IMR-90 (cell line): ENCODE data around the gene AGAP1. TPM values are rescaled to one million over a fixed set of nuclear protein-coding genes. Genes with fewer than 3 reads are reported as not detected.

Experiments used
- ATAC-seq: fragments of 200-7000 bp; cut with Tn5 transposase; 2 replicates; pipeline ENCODE4 v1.9.1; 2020; ENCODE audit warnings: low read depth, mild to moderate bottlenecking, moderate library complexity
- BruUV-seq: library from RNA; stranded (reverse); fragments of 400-500 nt; replicated peaks from 2 replicates; lab custom pipeline; 2021; lab: Mats Ljungman, UMichigan
- CTCF ChIA-PET: fragments of 300-600 bp; formaldehyde crosslinking; extraction: SDS; loops from one replicate; lab custom pipeline; 2021; ENCODE audit warnings: antibody characterized with exemption; lab: Yijun Ruan, JAX
- POLR2A ChIA-PET: fragments of 300-600 bp; sonication (Branson Sonifier 250); formaldehyde crosslinking; loops from one replicate; lab custom pipeline; 2022; ENCODE audit warnings: antibody characterized with exemption; ENCODE audit not compliant: unreplicated experiment; lab: Charles Lee
- DNase-seq: peaks from one replicate; pipeline ENCODE4 v3.0.0; 2013
- H2AFZ ChIP-seq: replicated peaks from 2 replicates; pipeline ENCODE3; 2013; ENCODE audit warnings: low read length, mild to moderate bottlenecking; ENCODE audit not compliant: poor library complexity
- H2AK5ac ChIP-seq: 2 replicates; pipeline ENCODE4 v1.6.1; 2013; ENCODE audit warnings: low read depth, low read length, inconsistent platforms
- H2AK9ac ChIP-seq: replicated peaks from 2 replicates; pipeline ENCODE3; 2013; ENCODE audit warnings: mild to moderate bottlenecking, low read depth, low read length, moderate library complexity; ENCODE audit not compliant: poor library complexity
- H2BK120ac ChIP-seq: 2 replicates; pipeline ENCODE4 v1.6.1; 2013; ENCODE audit warnings: low read depth, low read length, inconsistent platforms
- H2BK15ac ChIP-seq: 3 replicates; pipeline ENCODE4 v1.6.1; 2013; ENCODE audit warnings: low read depth, low read length, inconsistent platforms
- H2BK20ac ChIP-seq: 2 replicates; pipeline ENCODE4 v1.6.1; 2013; ENCODE audit warnings: low read depth, mild to moderate bottlenecking, inconsistent platforms, low read length, moderate library complexity
- H2BK5ac ChIP-seq: 2 replicates; pipeline ENCODE4 v1.6.1; 2013; ENCODE audit warnings: mild to moderate bottlenecking, low read depth, low read length, inconsistent platforms; ENCODE audit not compliant: poor library complexity, severe bottlenecking
- H3K14ac ChIP-seq: replicated peaks from 2 replicates; pipeline ENCODE4 v1.6.1; 2013; ENCODE audit warnings: low read depth, low read length, inconsistent platforms
- H3K18ac ChIP-seq: 2 replicates; pipeline ENCODE4 v1.6.1; 2013; ENCODE audit warnings: low read depth, low read length, control low read depth
- H3K23ac ChIP-seq: 2 replicates; pipeline ENCODE4 v1.6.1; 2013; ENCODE audit warnings: low read depth, low read length, inconsistent platforms
- H3K27ac ChIP-seq: 2 replicates; pipeline ENCODE4 v1.5.1; 2013; ENCODE audit warnings: mild to moderate bottlenecking, control low read depth, low read length; ENCODE audit not compliant: insufficient read depth
- H3K27me3 ChIP-seq: 2 replicates; pipeline ENCODE4 v1.6.1; 2013; ENCODE audit warnings: low read length; ENCODE audit not compliant: control insufficient read depth, insufficient read depth
- H3K36me3 ChIP-seq: 2 replicates; pipeline ENCODE4 v1.6.1; 2013; ENCODE audit warnings: low read length, mixed read lengths; ENCODE audit not compliant: control insufficient read depth, insufficient read depth
- H3K4ac ChIP-seq: 2 replicates; pipeline ENCODE4 v1.6.1; 2013; ENCODE audit warnings: low read depth, low read length, inconsistent platforms
- H3K4me1 ChIP-seq: 2 replicates; pipeline ENCODE4 v1.6.1; 2013; ENCODE audit warnings: low read length, mixed read lengths; ENCODE audit not compliant: control insufficient read depth, insufficient read depth
- H3K4me2 ChIP-seq: 2 replicates; pipeline ENCODE4 v1.6.1; 2013; ENCODE audit warnings: low read depth, mild to moderate bottlenecking, control low read depth, low read length, moderate library complexity
- H3K4me3 ChIP-seq: 2 replicates; pipeline ENCODE4 v1.5.1; 2013; ENCODE audit warnings: low read depth, mild to moderate bottlenecking, control low read depth, low read length, moderate library complexity; ENCODE audit not compliant: insufficient read depth
- H3K56ac ChIP-seq: 2 replicates; pipeline ENCODE4 v1.6.1; 2013; ENCODE audit warnings: low read length, inconsistent platforms; ENCODE audit not compliant: insufficient read depth; ENCODE audit errors: extremely low read depth
- H3K79me1 ChIP-seq, 2 experiments: 2 replicates each; pipeline ENCODE4 v1.6.1; 2013; ENCODE audit warnings: low read length in 2 of 2, inconsistent platforms in 1 of 2, low read depth in 1 of 2
- H3K9ac ChIP-seq: 2 replicates; pipeline ENCODE4 v1.6.1; 2013; ENCODE audit warnings: low read depth, low read length, control low read depth
- H3K9me1 ChIP-seq: 2 replicates; pipeline ENCODE4 v1.6.1; 2013; ENCODE audit warnings: low read length, inconsistent platforms; ENCODE audit not compliant: insufficient read depth
- H3K9me3 ChIP-seq: 2 replicates; pipeline ENCODE4 v1.6.1; 2013; ENCODE audit warnings: low read length; ENCODE audit not compliant: control insufficient read depth, insufficient read depth
- H4K20me1 ChIP-seq: 2 replicates; pipeline ENCODE4 v1.6.1; 2013; ENCODE audit warnings: low read length, inconsistent platforms; ENCODE audit not compliant: insufficient read depth
- H4K5ac ChIP-seq: 2 replicates; pipeline ENCODE4 v1.6.1; 2013; ENCODE audit warnings: mild to moderate bottlenecking, low read depth, low read length, control low read depth
- H4K8ac ChIP-seq, 2 experiments: 2 replicates each; pipeline ENCODE4 v1.6.1; 2013; ENCODE audit warnings: low read depth in 2 of 2, low read length in 2 of 2, control low read depth in 1 of 2, inconsistent platforms in 1 of 2
- H4K91ac ChIP-seq: 2 replicates; pipeline ENCODE4 v1.6.1; 2013; ENCODE audit warnings: low read depth, low read length, inconsistent platforms; ENCODE audit not compliant: insufficient read depth
- BHLHE40 ChIP-seq: fragments of 150-350 bp; IDR thresholded peaks from 2 replicates; pipeline ENCODE4 v1.6.1; 2016; ENCODE audit warnings: mild to moderate bottlenecking, low read depth, low read length
- CEBPB ChIP-seq: IDR thresholded peaks from 2 replicates; pipeline ENCODE4 v1.6.1; 2012; ENCODE audit warnings: low read depth, low read length, improper control_type of control experiment
- CHD1 ChIP-seq: IDR thresholded peaks from 2 replicates; pipeline ENCODE4 v1.6.1; 2012; ENCODE audit warnings: low read depth, low read length, improper control_type of control experiment
- FOS ChIP-seq: fragments of 150-350 bp; IDR thresholded peaks from 2 replicates; pipeline ENCODE4 v1.6.1; 2016; ENCODE audit warnings: low read depth, low read length
- MAFK ChIP-seq: IDR thresholded peaks from 2 replicates; pipeline ENCODE4 v1.6.1; 2012; ENCODE audit warnings: low read depth, low read length, improper control_type of control experiment
- MAZ ChIP-seq: IDR thresholded peaks from 2 replicates; pipeline ENCODE4 v1.6.1; 2012; ENCODE audit warnings: low read depth, mild to moderate bottlenecking, low read length, improper control_type of control experiment, moderate library complexity, borderline replicate concordance
- NFE2L2 ChIP-seq: fragments of 150-350 bp; IDR thresholded peaks from 2 replicates; pipeline ENCODE4 v1.6.1; 2016; ENCODE audit warnings: low read depth, mild to moderate bottlenecking, low read length
- POLR2A ChIP-seq: IDR thresholded peaks from 2 replicates; pipeline ENCODE4 v1.6.1; 2012; ENCODE audit warnings: mild to moderate bottlenecking, low read depth, low read length
- RAD21 ChIP-seq: IDR thresholded peaks from 2 replicates; pipeline ENCODE4 v1.6.1; 2012; ENCODE audit warnings: low read length, improper control_type of control experiment
- RCOR1 ChIP-seq: IDR thresholded peaks from 2 replicates; pipeline ENCODE4 v1.6.1; 2012; ENCODE audit warnings: mild to moderate bottlenecking, low read length, improper control_type of control experiment; ENCODE audit not compliant: insufficient replicate concordance
- USF2 ChIP-seq: fragments of 150-350 bp; IDR thresholded peaks from 2 replicates; pipeline ENCODE4 v1.6.1; 2017; ENCODE audit warnings: mild to moderate bottlenecking, antibody characterized with exemption, low read length, low read depth
- WGBS, 2 experiments: methylation state at CpG; one replicate each; pipeline versions ENCODE4 v1.1.5 to v1.1.7; 2013; ENCODE audit warnings: missing lambda C conversion rate in 2 of 2; ENCODE audit not compliant: insufficient read length in 1 of 2; ENCODE audit errors: extremely low coverage in 2 of 2; 5-methylcytosine and 5-hydroxymethylcytosine counted together
- dilution Hi-C: fragments of 300-500 bp; cut with HindIII; formaldehyde crosslinking; loops from one replicate; pipeline ENCODE4 v1.14.3; 2018; ENCODE audit warnings: low sequenced_read_pairs; ENCODE audit not compliant: unreplicated experiment
- in situ Hi-C: fragments of 300-500 bp; cut with MboI; formaldehyde crosslinking; loops from 3 replicates; pipeline ENCODE4 v1.14.3; 2019; ENCODE audit warnings: low sequenced_read_pairs, inconsistent platforms, mixed read lengths
- intact Hi-C: fragments of 100-400 bp; cut with micrococcal nuclease; formaldehyde crosslinking; loops from 2 replicates; pipeline ENCODE4 v1.10.0; 2022
- polyA plus RNA-seq, 3 experiments: library from polyadenylated mRNA; depleted of rRNA; stranded (reverse); fragments of >200 nt; gene quantifications; 2 replicates each; pipeline ENCODE4 v1.2.3, GENCODE V29; 2012; ENCODE audit warnings: low replicate concordance in 1 of 3
- total RNA-seq: library from RNA; depleted of rRNA; stranded (reverse); fragments of >200 nt; gene quantifications from 2 replicates; pipeline ENCODE4 v1.2.3, GENCODE V29; 2012
- TF ChIP-seq, protein P1 (sequence below): conservative IDR thresholded peaks from 2 replicates; pipeline ENCODE4 v1.5.1; 2012; ENCODE audit warnings: mild to moderate bottlenecking, low read depth, low read length, improper control_type of control experiment
- TF ChIP-seq, protein P2 (sequence below): fragments of 150-350 bp; IDR thresholded peaks from 2 replicates; pipeline ENCODE4 v1.6.1; 2016; ENCODE audit warnings: low read depth, mild to moderate bottlenecking, low read length, moderate library complexity, borderline replicate concordance

AGAP1 gene
- total and polyA plus RNA-seq, 2 of the 4 experiments (the other 2 are of a cell fraction) = 15.1 to 16.4 TPM

GRCh38 chr2:235960716-235961640 lies 467.1 kb downstream of the AGAP1 start (continued):
- TF ChIP-seq MAZ = no peak

- no peak overlapping the region for H3K56ac ChIP-seq
- no peak overlapping the region for H3K18ac ChIP-seq
- H2AK9ac ChIP-seq = no peak overlapping the region
- no peak overlapping the region for H4K91ac ChIP-seq
- no peak overlapping the region for H3K4me2 ChIP-seq
- no TSS peak for BruUV-seq
- H3K23ac ChIP-seq = no peak overlapping the region
- ChIA-PET CTCF (no interaction called here), POLR2A (no interaction called here)
- H4K5ac ChIP-seq = no peak overlapping the region
- H3K4me1 ChIP-seq = no peaks in the 10 kb centered on the region
- H2BK15ac ChIP-seq = no peak overlapping the region
- H2AK5ac ChIP-seq = no peak overlapping the region
- no peak overlapping the region for H2BK20ac ChIP-seq
- H3K9ac ChIP-seq = no peak overlapping the region
- intact Hi-C loops (no loop called here), dilution Hi-C loops (no loop called here), in situ Hi-C loops (no loop called here)
- H3K36me3 ChIP-seq = no peaks in the 10 kb centered on the region; the same call in 1 of the 2 replicates
- H3K9me3 ChIP-seq = no peaks in the 10 kb centered on the region
- H2BK120ac ChIP-seq = no peak overlapping the region
- H3K79me1 ChIP-seq = no peaks in the 10 kb centered on the region
- no peak overlapping the region for H2AFZ ChIP-seq
- H2BK5ac ChIP-seq = no peak overlapping the region
- no peaks in the 10 kb centered on the region; the same call in 1 of the 2 replicates for H3K9me1 ChIP-seq
- DNase-seq = no peak
- no peak overlapping the region for H3K27ac ChIP-seq
- H3K14ac ChIP-seq = no peak overlapping the region
- no peak overlapping the region for H3K4ac ChIP-seq
- H3K27me3 ChIP-seq = no peaks in the 10 kb centered on the region
- no peak for ATAC-seq
- no peak overlapping the region for H4K8ac ChIP-seq
- no peak overlapping the region for H3K4me3 ChIP-seq
- WGBS, 2 experiments = 97% methylated on average over 5 of the region's 12 CpGs; no CpG with 5 or more reads in 1 of the 2 experiments
- no peaks in the 10 kb centered on the region for H4K20me1 ChIP-seq
- no peak for TF ChIP-seq CHD1
- TF ChIP-seq, protein P1, sequence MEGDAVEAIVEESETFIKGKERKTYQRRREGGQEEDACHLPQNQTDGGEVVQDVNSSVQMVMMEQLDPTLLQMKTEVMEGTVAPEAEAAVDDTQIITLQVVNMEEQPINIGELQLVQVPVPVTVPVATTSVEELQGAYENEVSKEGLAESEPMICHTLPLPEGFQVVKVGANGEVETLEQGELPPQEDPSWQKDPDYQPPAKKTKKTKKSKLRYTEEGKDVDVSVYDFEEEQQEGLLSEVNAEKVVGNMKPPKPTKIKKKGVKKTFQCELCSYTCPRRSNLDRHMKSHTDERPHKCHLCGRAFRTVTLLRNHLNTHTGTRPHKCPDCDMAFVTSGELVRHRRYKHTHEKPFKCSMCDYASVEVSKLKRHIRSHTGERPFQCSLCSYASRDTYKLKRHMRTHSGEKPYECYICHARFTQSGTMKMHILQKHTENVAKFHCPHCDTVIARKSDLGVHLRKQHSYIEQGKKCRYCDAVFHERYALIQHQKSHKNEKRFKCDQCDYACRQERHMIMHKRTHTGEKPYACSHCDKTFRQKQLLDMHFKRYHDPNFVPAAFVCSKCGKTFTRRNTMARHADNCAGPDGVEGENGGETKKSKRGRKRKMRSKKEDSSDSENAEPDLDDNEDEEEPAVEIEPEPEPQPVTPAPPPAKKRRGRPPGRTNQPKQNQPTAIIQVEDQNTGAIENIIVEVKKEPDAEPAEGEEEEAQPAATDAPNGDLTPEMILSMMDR = no peak
- no peak for TF ChIP-seq RCOR1
- no peak for TF ChIP-seq FOS
- TF ChIP-seq RAD21 = no peak
- TF ChIP-seq POLR2A = no peak
- TF ChIP-seq MAFK = no peak
- TF ChIP-seq USF2 = no peak
- no peak for TF ChIP-seq NFE2L2
- no peak for TF ChIP-seq CEBPB
- no peak for TF ChIP-seq BHLHE40
- TF ChIP-seq, protein P2, sequence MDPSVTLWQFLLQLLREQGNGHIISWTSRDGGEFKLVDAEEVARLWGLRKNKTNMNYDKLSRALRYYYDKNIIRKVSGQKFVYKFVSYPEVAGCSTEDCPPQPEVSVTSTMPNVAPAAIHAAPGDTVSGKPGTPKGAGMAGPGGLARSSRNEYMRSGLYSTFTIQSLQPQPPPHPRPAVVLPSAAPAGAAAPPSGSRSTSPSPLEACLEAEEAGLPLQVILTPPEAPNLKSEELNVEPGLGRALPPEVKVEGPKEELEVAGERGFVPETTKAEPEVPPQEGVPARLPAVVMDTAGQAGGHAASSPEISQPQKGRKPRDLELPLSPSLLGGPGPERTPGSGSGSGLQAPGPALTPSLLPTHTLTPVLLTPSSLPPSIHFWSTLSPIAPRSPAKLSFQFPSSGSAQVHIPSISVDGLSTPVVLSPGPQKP = no peak
Observed at GRCh38 chr2:235961711-235962110, 467.9 kb downstream of the AGAP1 start.
